Measurements from ENCODE around the gene PRR16. TPM values are rescaled to one million over a fixed set of nuclear protein-coding genes. Genes with fewer than 3 reads are reported as not detected.

Gene PRR16
- total RNA-seq, 1 experiment from 2014 or later, result 0.42 TPM

DNA sequence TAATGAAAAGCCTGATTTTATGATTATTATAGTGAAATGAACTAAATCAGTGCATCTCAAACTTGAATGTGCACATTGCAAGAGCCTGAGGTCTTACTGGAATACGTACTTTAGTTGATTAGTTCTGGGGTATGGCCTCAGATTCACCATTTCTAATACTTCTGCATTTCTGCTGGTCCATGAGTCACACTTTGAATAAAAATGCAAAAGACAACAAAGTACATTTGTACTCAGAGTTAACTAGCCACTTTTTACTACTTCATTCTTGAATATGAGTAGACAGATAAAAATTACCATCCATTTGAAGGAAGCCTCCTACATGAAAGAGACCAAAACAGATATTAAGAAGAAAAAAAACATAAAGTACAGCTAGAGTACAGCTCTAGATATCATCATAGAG, 27.1 kb upstream of the PRR16 start (continued):
- TF ChIP-seq RELA (CRISPR knock-in tag; IDR thresholded peaks at IDR 0.05; ENCODE audit: borderline replicate concordance) (no peak), ZNF219 (CRISPR knock-in tag; IDR thresholded peaks at IDR 0.05; ENCODE audit: borderline replicate concordance) (no peak)
- TF ChIP-seq, protein P1, sequence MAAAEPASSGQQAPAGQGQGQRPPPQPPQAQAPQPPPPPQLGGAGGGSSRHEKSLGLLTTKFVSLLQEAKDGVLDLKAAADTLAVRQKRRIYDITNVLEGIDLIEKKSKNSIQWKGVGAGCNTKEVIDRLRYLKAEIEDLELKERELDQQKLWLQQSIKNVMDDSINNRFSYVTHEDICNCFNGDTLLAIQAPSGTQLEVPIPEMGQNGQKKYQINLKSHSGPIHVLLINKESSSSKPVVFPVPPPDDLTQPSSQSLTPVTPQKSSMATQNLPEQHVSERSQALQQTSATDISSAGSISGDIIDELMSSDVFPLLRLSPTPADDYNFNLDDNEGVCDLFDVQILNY (CRISPR knock-in tag; IDR thresholded peaks at IDR 0.05), result no peak

DNA sequence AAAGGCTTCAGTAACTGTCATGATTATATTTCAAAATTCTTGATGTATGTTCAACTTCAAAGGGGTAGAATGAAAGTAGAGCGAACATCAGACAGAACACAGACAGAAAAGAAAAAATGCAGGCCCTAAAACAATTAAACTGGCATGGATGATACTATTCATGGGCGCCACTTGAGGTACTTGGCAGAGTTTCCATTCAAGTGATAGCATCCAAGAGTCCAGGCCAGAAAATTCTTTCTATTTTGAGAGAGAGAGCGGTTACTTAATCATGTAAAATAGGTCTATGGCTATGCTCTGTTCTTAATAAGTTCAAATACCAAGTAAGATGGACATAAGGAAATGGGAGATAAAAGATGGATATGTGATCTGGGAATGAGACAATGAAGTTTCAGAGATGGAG, 21.4 kb upstream of the PRR16 start:
- DNase-seq (ENCODE audit: low spot score) (no peak), ATAC-seq (no peak)
- peaks cover 11% of the 10 kb centered on the region for H3K4me1 Mint-ChIP-seq
- H3K4me3 Mint-ChIP-seq, result no peak overlapping the region
- POLR2A ChIA-PET, result no interaction called here
- H3K9me3 Mint-ChIP-seq, result no peaks in the 10 kb centered on the region
- CTCF ChIA-PET, result no interaction called here
- H3K27me3 Mint-ChIP-seq (ENCODE audit: low read depth), result no peaks in the 10 kb centered on the region
- no peak for TF ChIP-seq SMAD3 (CRISPR knock-in tag; IDR thresholded peaks at IDR 0.05; ENCODE audit: borderline replicate concordance)
- no peak for TF ChIP-seq ZNF317 (CRISPR knock-in tag; IDR thresholded peaks at IDR 0.05; ENCODE audit: borderline replicate concordance, low read depth)
- no peak for TF ChIP-seq SMAD4 (CRISPR knock-in tag; IDR thresholded peaks at IDR 0.05)
- TF ChIP-seq, protein P2, sequence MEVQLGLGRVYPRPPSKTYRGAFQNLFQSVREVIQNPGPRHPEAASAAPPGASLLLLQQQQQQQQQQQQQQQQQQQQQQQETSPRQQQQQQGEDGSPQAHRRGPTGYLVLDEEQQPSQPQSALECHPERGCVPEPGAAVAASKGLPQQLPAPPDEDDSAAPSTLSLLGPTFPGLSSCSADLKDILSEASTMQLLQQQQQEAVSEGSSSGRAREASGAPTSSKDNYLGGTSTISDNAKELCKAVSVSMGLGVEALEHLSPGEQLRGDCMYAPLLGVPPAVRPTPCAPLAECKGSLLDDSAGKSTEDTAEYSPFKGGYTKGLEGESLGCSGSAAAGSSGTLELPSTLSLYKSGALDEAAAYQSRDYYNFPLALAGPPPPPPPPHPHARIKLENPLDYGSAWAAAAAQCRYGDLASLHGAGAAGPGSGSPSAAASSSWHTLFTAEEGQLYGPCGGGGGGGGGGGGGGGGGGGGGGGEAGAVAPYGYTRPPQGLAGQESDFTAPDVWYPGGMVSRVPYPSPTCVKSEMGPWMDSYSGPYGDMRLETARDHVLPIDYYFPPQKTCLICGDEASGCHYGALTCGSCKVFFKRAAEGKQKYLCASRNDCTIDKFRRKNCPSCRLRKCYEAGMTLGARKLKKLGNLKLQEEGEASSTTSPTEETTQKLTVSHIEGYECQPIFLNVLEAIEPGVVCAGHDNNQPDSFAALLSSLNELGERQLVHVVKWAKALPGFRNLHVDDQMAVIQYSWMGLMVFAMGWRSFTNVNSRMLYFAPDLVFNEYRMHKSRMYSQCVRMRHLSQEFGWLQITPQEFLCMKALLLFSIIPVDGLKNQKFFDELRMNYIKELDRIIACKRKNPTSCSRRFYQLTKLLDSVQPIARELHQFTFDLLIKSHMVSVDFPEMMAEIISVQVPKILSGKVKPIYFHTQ (CRISPR knock-in tag; IDR thresholded peaks at IDR 0.05), result no peak
- no peaks in the 10 kb centered on the region for H3K36me3 Mint-ChIP-seq
- H3K27ac Mint-ChIP-seq, result no peak overlapping the region

DNA sequence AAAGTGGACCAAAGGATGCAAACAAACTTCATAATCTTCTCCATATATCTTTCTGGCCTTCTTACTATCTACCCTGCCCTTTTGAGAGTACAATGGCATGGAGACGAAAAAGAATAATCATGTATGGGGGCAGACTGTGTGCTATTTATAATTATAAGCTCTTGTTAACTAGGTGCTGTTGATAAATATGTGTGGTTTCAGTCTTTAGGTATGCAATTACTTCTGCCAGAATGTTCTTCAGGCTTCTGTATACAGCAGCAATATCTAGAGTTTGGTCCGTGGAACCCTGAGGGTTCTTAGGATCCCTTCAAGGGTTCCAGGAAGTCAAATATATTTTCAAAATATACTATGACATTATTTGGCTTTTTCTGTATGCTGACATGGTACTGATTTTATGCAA, 20.5 kb upstream of the PRR16 start:
- no peak overlapping the region for H3K4me3 Mint-ChIP-seq
- H3K27me3 Mint-ChIP-seq (ENCODE audit: low read depth), result no peaks in the 10 kb centered on the region
- no peak for DNase-seq (ENCODE audit: low spot score)
- TF ChIP-seq ZNF317 (CRISPR knock-in tag; IDR thresholded peaks at IDR 0.05; ENCODE audit: borderline replicate concordance, low read depth) (no peak), CBFB (CRISPR knock-in tag; IDR thresholded peaks at IDR 0.05; ENCODE audit: low read depth) (no peak), CREM (CRISPR knock-in tag; IDR thresholded peaks at IDR 0.05) (no peak), FOXP1 (CRISPR knock-in tag; IDR thresholded peaks at IDR 0.05; ENCODE audit: borderline replicate concordance) (no peak), ZBTB21 (CRISPR knock-in tag; IDR thresholded peaks at IDR 0.05; ENCODE audit: borderline replicate concordance) (no peak), FOXK1 (CRISPR knock-in tag; IDR thresholded peaks at IDR 0.05) (no peak)
- TF ChIP-seq, protein P3, sequence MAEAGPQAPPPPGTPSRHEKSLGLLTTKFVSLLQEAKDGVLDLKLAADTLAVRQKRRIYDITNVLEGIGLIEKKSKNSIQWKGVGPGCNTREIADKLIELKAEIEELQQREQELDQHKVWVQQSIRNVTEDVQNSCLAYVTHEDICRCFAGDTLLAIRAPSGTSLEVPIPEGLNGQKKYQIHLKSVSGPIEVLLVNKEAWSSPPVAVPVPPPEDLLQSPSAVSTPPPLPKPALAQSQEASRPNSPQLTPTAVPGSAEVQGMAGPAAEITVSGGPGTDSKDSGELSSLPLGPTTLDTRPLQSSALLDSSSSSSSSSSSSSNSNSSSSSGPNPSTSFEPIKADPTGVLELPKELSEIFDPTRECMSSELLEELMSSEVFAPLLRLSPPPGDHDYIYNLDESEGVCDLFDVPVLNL (CRISPR knock-in tag; IDR thresholded peaks at IDR 0.05; ENCODE audit: borderline replicate concordance, low read depth), result no peak
- TF ChIP-seq, protein P4, sequence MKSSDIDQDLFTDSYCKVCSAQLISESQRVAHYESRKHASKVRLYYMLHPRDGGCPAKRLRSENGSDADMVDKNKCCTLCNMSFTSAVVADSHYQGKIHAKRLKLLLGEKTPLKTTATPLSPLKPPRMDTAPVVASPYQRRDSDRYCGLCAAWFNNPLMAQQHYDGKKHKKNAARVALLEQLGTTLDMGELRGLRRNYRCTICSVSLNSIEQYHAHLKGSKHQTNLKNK (CRISPR knock-in tag; IDR thresholded peaks at IDR 0.05), result no peak
- TF ChIP-seq, protein P5, sequence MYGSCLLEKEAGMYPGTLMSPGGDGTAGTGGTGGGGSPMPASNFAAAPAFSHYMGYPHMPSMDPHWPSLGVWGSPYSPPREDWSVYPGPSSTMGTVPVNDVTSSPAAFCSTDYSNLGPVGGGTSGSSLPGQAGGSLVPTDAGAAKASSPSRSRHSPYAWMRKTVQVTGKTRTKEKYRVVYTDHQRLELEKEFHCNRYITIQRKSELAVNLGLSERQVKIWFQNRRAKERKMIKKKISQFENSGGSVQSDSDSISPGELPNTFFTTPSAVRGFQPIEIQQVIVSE (CRISPR knock-in tag; IDR thresholded peaks at IDR 0.05; ENCODE audit: borderline replicate concordance), result no peak
- TF ChIP-seq, protein P6, sequence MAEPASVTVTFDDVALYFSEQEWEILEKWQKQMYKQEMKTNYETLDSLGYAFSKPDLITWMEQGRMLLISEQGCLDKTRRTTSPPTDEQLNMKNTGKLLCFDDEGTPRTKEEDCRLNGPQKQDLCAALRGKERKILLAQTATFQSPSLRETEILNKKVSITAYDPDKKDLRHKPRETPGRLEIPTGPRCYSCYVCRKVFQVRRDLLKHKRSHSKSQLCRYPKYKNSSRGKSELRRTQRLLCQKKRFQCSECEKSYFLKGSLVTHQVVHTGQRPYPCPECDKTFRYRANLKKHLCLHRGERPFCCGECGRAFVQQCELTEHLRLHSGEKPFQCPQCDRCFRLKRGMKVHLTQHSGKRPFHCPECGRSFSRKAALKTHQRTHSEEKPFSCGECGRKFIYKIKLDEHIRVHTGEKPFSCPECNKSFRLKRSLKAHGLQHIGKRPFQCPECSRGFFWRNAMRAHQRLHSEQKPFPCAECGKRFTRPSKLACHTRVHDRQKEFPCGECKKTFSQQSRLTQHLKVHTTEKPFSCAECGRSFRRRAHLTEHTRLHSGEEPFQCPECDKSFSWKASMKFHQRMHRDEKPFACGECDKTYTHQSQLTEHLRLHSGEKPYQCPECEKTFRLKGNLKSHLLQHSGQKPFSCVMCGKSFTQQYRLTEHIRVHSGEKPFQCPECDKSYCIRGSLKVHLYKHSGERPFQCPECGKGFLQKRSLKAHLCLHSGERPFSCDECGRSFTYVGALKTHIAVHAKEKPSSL (CRISPR knock-in tag; conservative IDR thresholded peaks at IDR 0.05), result no peak
- TF ChIP-seq, protein P7, sequence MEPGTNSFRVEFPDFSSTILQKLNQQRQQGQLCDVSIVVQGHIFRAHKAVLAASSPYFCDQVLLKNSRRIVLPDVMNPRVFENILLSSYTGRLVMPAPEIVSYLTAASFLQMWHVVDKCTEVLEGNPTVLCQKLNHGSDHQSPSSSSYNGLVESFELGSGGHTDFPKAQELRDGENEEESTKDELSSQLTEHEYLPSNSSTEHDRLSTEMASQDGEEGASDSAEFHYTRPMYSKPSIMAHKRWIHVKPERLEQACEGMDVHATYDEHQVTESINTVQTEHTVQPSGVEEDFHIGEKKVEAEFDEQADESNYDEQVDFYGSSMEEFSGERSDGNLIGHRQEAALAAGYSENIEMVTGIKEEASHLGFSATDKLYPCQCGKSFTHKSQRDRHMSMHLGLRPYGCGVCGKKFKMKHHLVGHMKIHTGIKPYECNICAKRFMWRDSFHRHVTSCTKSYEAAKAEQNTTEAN (CRISPR knock-in tag; IDR thresholded peaks at IDR 0.05), result no peak
- no peak for ATAC-seq
- no peaks in the 10 kb centered on the region for H3K9me3 Mint-ChIP-seq
- POLR2A ChIA-PET, result no interaction called here
- peaks cover 11% of the 10 kb centered on the region for H3K4me1 Mint-ChIP-seq
- H3K27ac Mint-ChIP-seq, result no peak overlapping the region
- H3K36me3 Mint-ChIP-seq, result no peaks in the 10 kb centered on the region
- CTCF ChIA-PET, result no interaction called here

Data from WTC11 (cell line).